OCI-LY3 (cell line): Measurements from ENCODE around the gene ALG3.

Experiments
- CTCF ChIP-seq: fragments of 200-600, 300-600 bp; sonication (generic); IDR thresholded peaks from 2 replicates; pipeline ENCODE4 v1.5.1; 2014; ENCODE audit warnings: antibody characterized with exemption, low read length, low read depth
- EZH2phosphoT487 ChIP-seq: fragments of 200-600 bp; shearing (Covaris generic); IDR thresholded peaks from 2 replicates; pipeline ENCODE4 v1.6.1; 2018; ENCODE audit warnings: antibody characterized with exemption, mixed run types, low read depth

GRCh38 chr3:184203526-184203925 lies 45.2 kb downstream of the ALG3 start:
- TF ChIP-seq CTCF (no peak), EZH2phosphoT487 (no peak)
